Suprapubic skin (tissue), 4 donors: ENCODE data around the gene ECE1. TPM values are rescaled to one million over a fixed set of nuclear protein-coding genes. Genes with fewer than 3 reads are reported as not detected.
"Not testable (repeated sequence)": the region's sequence is repeated elsewhere in the genome, so short reads cannot be mapped to it uniquely, and the experiment has no call there.

Experiments
- DNase-seq, 2 donors: peaks; one replicate each; pipeline ENCODE4 v3.0.0-alpha.2; 2019; ENCODE audit warnings: low spot score in 2 of 2
- H3K27ac ChIP-seq: fragments of 200-600 bp; sonication (generic); one replicate; pipeline ENCODE4 v1.5.1; 2019
- H3K27me3 ChIP-seq: fragments of 200-600 bp; sonication (generic); one replicate; pipeline ENCODE4 v1.5.1; 2019
- H3K36me3 ChIP-seq: fragments of 200-600 bp; sonication (generic); one replicate; pipeline ENCODE4 v1.5.1; 2019
- H3K4me1 ChIP-seq: fragments of 200-600 bp; sonication (generic); one replicate; pipeline ENCODE4 v1.5.1; 2019
- H3K4me3 ChIP-seq: fragments of 200-600 bp; sonication (generic); one replicate; pipeline ENCODE4 v1.5.1; 2019; ENCODE audit warnings: mild to moderate bottlenecking
- H3K9me3 ChIP-seq: fragments of 200-600 bp; sonication (generic); one replicate; pipeline ENCODE4 v1.5.1; 2019
- CTCF ChIP-seq, 2 donors: fragments of 200-600 bp in 1 of 2; fragments of 450-650 bp in 1 of 2; sonication (generic) in 1 of 2; IDR thresholded peaks; one replicate each; pipeline ENCODE4 v1.5.1; 2016 to 2019; ENCODE audit warnings: antibody characterized with exemption in 2 of 2, mild to moderate bottlenecking in 1 of 2, moderate library complexity in 1 of 2
- EP300 ChIP-seq: sonication (generic); formaldehyde crosslinking; IDR thresholded peaks from one replicate; pipeline ENCODE4 v1.6.1; 2017; ENCODE audit warnings: antibody characterized with exemption
- POLR2A ChIP-seq, 2 donors: fragments of 450-650 bp; IDR thresholded peaks; one replicate each; pipeline ENCODE4 v1.6.1; 2017; ENCODE audit warnings: antibody characterized with exemption in 2 of 2, mild to moderate bottlenecking in 2 of 2, moderate library complexity in 2 of 2
- POLR2AphosphoS5 ChIP-seq, 3 donors: sonication (generic); formaldehyde crosslinking; IDR thresholded peaks; one replicate each; pipeline ENCODE4 v1.6.1; 2017; ENCODE audit warnings: antibody characterized with exemption in 3 of 3
- WGBS: methylation state at CpG from one replicate; pipeline ENCODE4 v1.1.5; 2018; 5-methylcytosine and 5-hydroxymethylcytosine counted together
- total RNA-seq, 4 donors: library from RNA; depleted of rRNA; stranded (reverse); fragments of >200 nt; gene quantifications; one replicate each; pipeline ENCODE4 v1.1.0, GENCODE V29; 2016

ECE1 gene
- total RNA-seq, 4 donors from 2014 or later: 40.8 to 64.2 (median 55.3) TPM

- Histone ChIP-seq H3K27ac (no peak overlapping the region), H3K9me3 (no peaks in the 10 kb centered on the region), H3K27me3 (no peaks in the 10 kb centered on the region), H3K36me3 (no peaks in the 10 kb centered on the region), H3K4me3 (no peak overlapping the region), H3K4me1 (no peaks in the 10 kb centered on the region)
- no peak for TF ChIP-seq EP300
- no peak for TF ChIP-seq POLR2AphosphoS5 (IDR thresholded peaks at IDR 0.05)
- TF ChIP-seq POLR2A (IDR thresholded peaks at IDR 0.05): no peak
- DNase-seq: no peak
- 68% methylated on average over 2 of the region's 2 CpGs for WGBS
These were observed 84.1 kb downstream of the ECE1 start for GRCh38 chr1:21206117-21206516.

GRCh38 chr1:21205416-21205815 lies 84.8 kb downstream of the ECE1 start:
- 92% methylated on average over 5 of the region's 5 CpGs for whole genome bisulfite sequencing
- Histone ChIP-seq H3K27ac (no peak overlapping the region), H3K9me3 (no peaks in the 10 kb centered on the region), H3K27me3 (no peaks in the 10 kb centered on the region), H3K4me1 (no peaks in the 10 kb centered on the region), H3K36me3 (no peaks in the 10 kb centered on the region), H3K4me3 (no peak overlapping the region)
- no peak for DNase-seq
- no peak for TF ChIP-seq EP300
- TF ChIP-seq POLR2AphosphoS5 (IDR thresholded peaks at IDR 0.05): no peak
- no peak for TF ChIP-seq POLR2A (IDR thresholded peaks at IDR 0.05)
- TF ChIP-seq CTCF (IDR thresholded peaks at IDR 0.05): no peak

GRCh38 chr1:21201650-21202049 lies 88.6 kb downstream of the ECE1 start:
- H3K27ac ChIP-seq: no peak overlapping the region
- H3K36me3 ChIP-seq: no peaks in the 10 kb centered on the region
- no peaks in the 10 kb centered on the region for H3K4me1 ChIP-seq
- 77% methylated on average over 4 of the region's 4 CpGs for WGBS
- no peak overlapping the region for H3K4me3 ChIP-seq
- DNase-seq: no peak
- no peaks in the 10 kb centered on the region for H3K27me3 ChIP-seq
- no peaks in the 10 kb centered on the region for H3K9me3 ChIP-seq
- TF ChIP-seq POLR2AphosphoS5 (IDR thresholded peaks at IDR 0.05) (no peak), POLR2A (IDR thresholded peaks at IDR 0.05) (no peak), CTCF (IDR thresholded peaks at IDR 0.05) (no peak), EP300 (no peak)

- H3K27me3 ChIP-seq, H3K9me3 ChIP-seq, H3K4me3 ChIP-seq, H3K27ac ChIP-seq, H3K4me1 ChIP-seq, DNase-seq, H3K36me3 ChIP-seq: not testable (repeated sequence)
- WGBS: 94% methylated on average over 5 of the region's 5 CpGs
These were observed 89.0 kb downstream of the ECE1 start for GRCh38 chr1:21201238-21201637.

GRCh38 chr1:21200767-21201166 lies 89.5 kb downstream of the ECE1 start:
- Histone ChIP-seq H3K36me3 (no peaks in the 10 kb centered on the region), H3K4me1 (no peaks in the 10 kb centered on the region), H3K27me3 (no peaks in the 10 kb centered on the region), H3K4me3 (no peak overlapping the region), H3K27ac (no peak overlapping the region), H3K9me3 (no peaks in the 10 kb centered on the region)
- TF ChIP-seq POLR2A (IDR thresholded peaks at IDR 0.05) (no peak), EP300 (no peak), POLR2AphosphoS5 (IDR thresholded peaks at IDR 0.05) (no peak), CTCF (IDR thresholded peaks at IDR 0.05) (no peak)
- 89% methylated on average over 6 of the region's 6 CpGs for WGBS
- DNase-seq: no peak

GRCh38 chr1:21198929-21199328 lies 91.3 kb downstream of the ECE1 start:
- Histone ChIP-seq H3K9me3 (no peaks in the 10 kb centered on the region), H3K4me1 (peaks cover 7% of the 10 kb centered on the region), H3K27ac (no peak overlapping the region), H3K27me3 (no peaks in the 10 kb centered on the region), H3K36me3 (no peaks in the 10 kb centered on the region), H3K4me3 (no peak overlapping the region)
- TF ChIP-seq POLR2AphosphoS5 (IDR thresholded peaks at IDR 0.05): no peak
- TF ChIP-seq EP300: no peak
- 66% methylated on average over 4 of the region's 4 CpGs for WGBS
- DNase-seq: no peak

- 74% methylated on average over 4 of the region's 4 CpGs for WGBS
- Histone ChIP-seq H3K4me3 (no peak overlapping the region), H3K36me3 (no peaks in the 10 kb centered on the region), H3K27ac (no peak overlapping the region), H3K9me3 (no peaks in the 10 kb centered on the region), H3K4me1 (peaks cover 31% of the 10 kb centered on the region), H3K27me3 (no peaks in the 10 kb centered on the region)
- TF ChIP-seq POLR2AphosphoS5 (IDR thresholded peaks at IDR 0.05) (no peak), EP300 (no peak), CTCF (IDR thresholded peaks at IDR 0.05) (no peak), POLR2A (IDR thresholded peaks at IDR 0.05) (no peak)
- DNase-seq: no peak
These were observed 97.4 kb downstream of the ECE1 start for GRCh38 chr1:21192871-21193270.
